ENCODE results near the gene AP5Z1. TPM values are rescaled to one million over a fixed set of nuclear protein-coding genes. Genes with fewer than 3 reads are reported as not detected.

The AP5Z1 gene
- total RNA-seq, 1 experiment from 2014 or later: 70.7 TPM

DNA sequence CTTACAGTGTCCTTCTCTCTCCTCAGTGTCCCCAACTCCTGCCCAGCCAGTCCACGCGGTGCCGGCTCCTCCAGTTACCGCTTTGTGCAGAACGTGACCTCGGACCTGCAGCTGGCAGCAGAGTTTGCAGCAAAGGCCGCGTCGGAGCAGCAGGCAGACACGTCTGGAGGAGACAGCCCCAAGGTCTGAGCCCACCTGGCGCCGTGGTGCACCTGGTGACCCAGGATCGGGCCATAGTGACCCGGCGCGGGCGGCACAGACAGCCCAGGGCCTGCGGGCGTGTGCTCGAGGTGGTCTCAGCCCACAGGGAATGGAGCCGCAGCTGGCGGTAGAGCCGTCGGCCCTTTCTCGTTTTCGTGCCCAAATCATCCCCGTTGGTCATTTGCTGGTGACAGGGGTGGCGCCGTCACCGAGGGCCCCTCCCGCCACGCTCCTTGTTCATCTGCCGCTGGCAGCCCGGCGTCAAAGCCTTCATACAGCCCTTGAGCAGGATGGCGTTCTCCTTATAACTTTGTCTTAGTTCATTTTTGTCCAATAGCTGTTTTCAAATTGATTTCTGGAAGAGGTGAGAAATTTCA lies 20.9 kb upstream of the AP5Z1 start:
- CTCF ChIA-PET: interaction anchor here (0.8 to 1.7 kb wide), 3 partner anchors 9 to 123 kb away, joined by 3 to 13 read pairs (median 3); no protein-coding TSS in a partner anchor
- intact Hi-C loops (cut with micrococcal nuclease; ENCODE audit: unreplicated experiment): loop anchor here (10.0 kb wide), 1 partner anchor 140 kb away; no protein-coding TSS in a partner anchor
- H3K9me3 Mint-ChIP-seq (ENCODE audit: low read depth, unreplicated experiment): no peaks in the 10 kb centered on the region
- no peak for DNase-seq
- no peak overlapping the region for H3K4me3 Mint-ChIP-seq (ENCODE audit: low read depth, unreplicated experiment)
- peaks cover 71% of the 10 kb centered on the region for H3K36me3 Mint-ChIP-seq (ENCODE audit: insufficient read depth, unreplicated experiment)
- TF ChIP-seq, protein P1, sequence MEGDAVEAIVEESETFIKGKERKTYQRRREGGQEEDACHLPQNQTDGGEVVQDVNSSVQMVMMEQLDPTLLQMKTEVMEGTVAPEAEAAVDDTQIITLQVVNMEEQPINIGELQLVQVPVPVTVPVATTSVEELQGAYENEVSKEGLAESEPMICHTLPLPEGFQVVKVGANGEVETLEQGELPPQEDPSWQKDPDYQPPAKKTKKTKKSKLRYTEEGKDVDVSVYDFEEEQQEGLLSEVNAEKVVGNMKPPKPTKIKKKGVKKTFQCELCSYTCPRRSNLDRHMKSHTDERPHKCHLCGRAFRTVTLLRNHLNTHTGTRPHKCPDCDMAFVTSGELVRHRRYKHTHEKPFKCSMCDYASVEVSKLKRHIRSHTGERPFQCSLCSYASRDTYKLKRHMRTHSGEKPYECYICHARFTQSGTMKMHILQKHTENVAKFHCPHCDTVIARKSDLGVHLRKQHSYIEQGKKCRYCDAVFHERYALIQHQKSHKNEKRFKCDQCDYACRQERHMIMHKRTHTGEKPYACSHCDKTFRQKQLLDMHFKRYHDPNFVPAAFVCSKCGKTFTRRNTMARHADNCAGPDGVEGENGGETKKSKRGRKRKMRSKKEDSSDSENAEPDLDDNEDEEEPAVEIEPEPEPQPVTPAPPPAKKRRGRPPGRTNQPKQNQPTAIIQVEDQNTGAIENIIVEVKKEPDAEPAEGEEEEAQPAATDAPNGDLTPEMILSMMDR (IDR thresholded peaks at IDR 0.05; ENCODE audit: unreplicated experiment): no peak
- H3K4me1 Mint-ChIP-seq (ENCODE audit: low read depth, unreplicated experiment): no peaks in the 10 kb centered on the region
- H3K27me3 Mint-ChIP-seq (ENCODE audit: unreplicated experiment): no peaks in the 10 kb centered on the region
- no peak overlapping the region for H3K27ac Mint-ChIP-seq (ENCODE audit: unreplicated experiment)
- BruUV-seq (replicated peaks): no TSS peak

DNA sequence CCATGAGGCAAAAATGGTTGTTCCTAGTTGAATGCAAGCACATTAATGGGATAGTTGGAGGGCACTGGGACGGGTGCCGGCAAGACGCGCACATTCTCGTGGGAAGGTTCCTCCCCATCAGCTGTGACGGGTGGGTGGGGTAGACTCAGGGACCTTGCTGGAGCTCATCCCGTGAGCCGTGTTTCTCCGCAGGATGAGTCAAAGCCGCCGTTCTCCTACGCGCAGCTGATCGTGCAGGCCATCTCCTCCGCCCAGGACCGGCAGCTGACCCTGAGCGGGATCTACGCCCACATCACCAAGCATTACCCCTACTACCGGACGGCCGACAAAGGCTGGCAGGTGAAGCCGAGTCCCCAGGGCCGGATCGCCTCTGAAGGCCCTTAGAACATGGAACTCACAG lies 20.4 kb upstream of the AP5Z1 start:
- CTCF ChIA-PET: interaction anchor here (0.8 to 1.7 kb wide), 4 partner anchors 9 to 123 kb away, joined by 3 to 13 read pairs (median 3); partner anchors contain the start of gene AP5Z1
- Mint-ChIP-seq H3K27me3 (ENCODE audit: unreplicated experiment) (no peaks in the 10 kb centered on the region), H3K9me3 (ENCODE audit: low read depth, unreplicated experiment) (no peaks in the 10 kb centered on the region), H3K4me3 (ENCODE audit: low read depth, unreplicated experiment) (no peak overlapping the region), H3K27ac (ENCODE audit: unreplicated experiment) (no peak overlapping the region), H3K36me3 (ENCODE audit: insufficient read depth, unreplicated experiment) (peaks cover 67% of the 10 kb centered on the region), H3K4me1 (ENCODE audit: low read depth, unreplicated experiment) (no peaks in the 10 kb centered on the region)
- intact Hi-C loops (cut with micrococcal nuclease; ENCODE audit: unreplicated experiment): loop anchor here (10.0 kb wide), 1 partner anchor 140 kb away; no protein-coding TSS in a partner anchor
- no peak for DNase-seq
- TF ChIP-seq, protein P1 (IDR thresholded peaks at IDR 0.05; ENCODE audit: unreplicated experiment): no peak
- no TSS peak for BruUV-seq (replicated peaks)

DNA sequence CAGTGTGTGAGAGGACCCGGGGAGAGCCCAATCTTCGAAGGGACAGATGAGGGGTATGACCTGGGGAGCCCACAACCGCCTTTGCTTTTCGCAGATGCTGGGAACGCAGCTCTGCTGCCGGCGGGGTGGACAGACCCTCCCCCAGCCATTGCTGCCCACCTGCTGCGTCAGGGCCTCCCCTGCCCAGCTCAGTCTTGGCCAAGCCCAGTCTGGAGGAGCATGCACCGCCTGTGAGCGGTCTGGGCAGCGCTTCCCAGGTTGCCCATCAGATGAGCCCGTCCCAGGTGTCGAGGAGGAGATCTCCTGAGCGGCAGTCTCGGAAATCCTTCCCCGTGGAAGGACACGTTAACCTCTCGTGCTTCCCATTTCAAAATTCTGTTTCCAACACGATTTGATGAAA lies 17.3 kb upstream of the AP5Z1 start:
- peaks cover 71% of the 10 kb centered on the region for H3K36me3 Mint-ChIP-seq (ENCODE audit: insufficient read depth, unreplicated experiment)
- H3K27ac Mint-ChIP-seq (ENCODE audit: unreplicated experiment): no peak overlapping the region
- intact Hi-C loops (cut with micrococcal nuclease; ENCODE audit: unreplicated experiment): loop anchor here (10.0 kb wide), 1 partner anchor 143 kb away; no protein-coding TSS in a partner anchor

DNA sequence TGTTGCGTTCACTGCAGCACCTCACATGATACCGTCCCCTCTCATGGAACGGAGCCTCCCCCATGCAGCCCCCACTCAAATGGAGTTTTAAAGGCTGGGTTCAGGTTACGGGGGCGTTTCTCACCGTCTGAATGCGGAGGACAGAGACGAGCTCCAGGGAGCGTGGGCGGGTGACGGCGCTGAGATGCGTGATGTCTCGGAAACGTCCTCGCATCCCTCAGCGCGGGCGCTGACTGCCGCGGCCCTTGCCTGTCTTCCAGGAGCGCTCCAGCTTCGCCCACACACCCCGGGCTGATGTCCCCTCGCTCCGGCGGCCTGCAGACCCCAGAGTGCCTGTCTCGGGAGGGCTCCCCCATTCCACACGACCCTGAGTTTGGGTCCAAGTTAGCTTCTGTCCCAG lies 16.6 kb upstream of the AP5Z1 start:
- H3K36me3 Mint-ChIP-seq (ENCODE audit: insufficient read depth, unreplicated experiment): peaks cover 71% of the 10 kb centered on the region
- H3K27ac Mint-ChIP-seq (ENCODE audit: unreplicated experiment): no peak overlapping the region
- BruUV-seq (replicated peaks): no TSS peak
- TF ChIP-seq, protein P1 (IDR thresholded peaks at IDR 0.05; ENCODE audit: unreplicated experiment): no peak
- H3K4me3 Mint-ChIP-seq (ENCODE audit: low read depth, unreplicated experiment): no peak overlapping the region
- H3K27me3 Mint-ChIP-seq (ENCODE audit: unreplicated experiment): no peaks in the 10 kb centered on the region
- no peaks in the 10 kb centered on the region for H3K4me1 Mint-ChIP-seq (ENCODE audit: low read depth, unreplicated experiment)
- H3K9me3 Mint-ChIP-seq (ENCODE audit: low read depth, unreplicated experiment): no peaks in the 10 kb centered on the region
- CTCF ChIA-PET: interaction anchor here (0.7 kb wide), 1 partner anchor 117 kb away, joined by 3 read pairs; no protein-coding TSS in a partner anchor
- intact Hi-C loops (cut with micrococcal nuclease; ENCODE audit: unreplicated experiment): loop anchor here (10.0 kb wide), 1 partner anchor 144 kb away; no protein-coding TSS in a partner anchor
- DNase-seq: no peak

More for the DNA sequence above, 17.3 kb upstream of the AP5Z1 start:
- Mint-ChIP-seq H3K9me3 (ENCODE audit: low read depth, unreplicated experiment) (no peaks in the 10 kb centered on the region), H3K4me3 (ENCODE audit: low read depth, unreplicated experiment) (no peak overlapping the region), H3K27me3 (ENCODE audit: unreplicated experiment) (no peaks in the 10 kb centered on the region), H3K4me1 (ENCODE audit: low read depth, unreplicated experiment) (no peaks in the 10 kb centered on the region)
- CTCF ChIA-PET: interaction anchor here (0.7 to 1.2 kb wide), 3 partner anchors 27 to 126 kb away, joined by 3 to 7 read pairs (median 5); no protein-coding TSS in a partner anchor
- DNase-seq: no peak
- no TSS peak for BruUV-seq (replicated peaks)
- TF ChIP-seq, protein P1 (IDR thresholded peaks at IDR 0.05; ENCODE audit: unreplicated experiment): no peak
